Placental pericyte (primary cell): Measurements from ENCODE around the gene C6orf132. TPM values are rescaled to one million over a fixed set of nuclear protein-coding genes. Genes with fewer than 3 reads are reported as not detected.

Experiments
- total RNA-seq: library from RNA; depleted of rRNA; stranded (reverse); fragments of >200 nt; gene quantifications from 2 replicates; pipeline ENCODE4 v1.2.3, GENCODE V29; 2012

Gene C6orf132
- total RNA-seq: 0.88 and 2.3 TPM in 2 replicates

GRCh38 chr6:42142118-42142835, at the start of gene C6orf132:
C6orf132 (minus strand) TSS chr6:42142620; CDS start chr6:42142444, 176 bp downstream.

GRCh38 chr6:42173101-42173500, 30.7 kb upstream of the C6orf132 start, which contains the start of gene GUCA1A:
GUCA1A (plus strand) TSS chr6:42173364; CDS start chr6:42173614, 250 bp downstream.

Other genes starting within 250 kb of the C6orf132 start
- 2.0 and 2.8 TPM in 2 replicates for gene USP49, start 247.2 kb downstream of the C6orf132 start, total RNA-seq
- gene MED20, start 221.5 kb downstream of the C6orf132 start, total RNA-seq: 27.1 and 35.2 TPM in 2 replicates
- gene BYSL, start 221.1 kb downstream of the C6orf132 start, total RNA-seq: 15.1 and 18.6 TPM in 2 replicates
- 23.0 and 67.7 TPM in 2 replicates for gene CCND3, start 200.8 kb downstream of the C6orf132 start, total RNA-seq
- 17.3 and 19.9 TPM in 2 replicates for gene TAF8, start 92.1 kb downstream of the C6orf132 start, total RNA-seq
- not detected in 2 replicates for gene GUCA1A, start 30.7 kb upstream of the C6orf132 start, total RNA-seq
- gene GUCA1B, start 52.3 kb upstream of the C6orf132 start, total RNA-seq: 0.66 TPM in 1 of 2 replicates, not detected in the other
- gene MRPS10, start 75.2 kb upstream of the C6orf132 start, total RNA-seq: 24.1 and 59.3 TPM in 2 replicates